Lower leg skin (tissue), 3 donors: Measurements from ENCODE around the gene CHIC2.

Experiments
- CTCF ChIP-seq, 3 donors: fragments of 450-650 bp; IDR thresholded peaks; one replicate each; pipeline ENCODE4 v1.5.1; 2016; ENCODE audit warnings: antibody characterized with exemption in 3 of 3, mild to moderate bottlenecking in 3 of 3, moderate library complexity in 2 of 3
- POLR2A ChIP-seq, 2 donors: fragments of 450-650 bp; IDR thresholded peaks; one replicate each; pipeline ENCODE4 v1.6.1; 2016 to 2017; ENCODE audit warnings: antibody characterized with exemption in 2 of 2, mild to moderate bottlenecking in 1 of 2, moderate library complexity in 1 of 2

GRCh38 chr4:54103190-54103574 is 38.8 kb upstream of the CHIC2 start:
- TF ChIP-seq CTCF (IDR thresholded peaks at IDR 0.05) (no peak), POLR2A (IDR thresholded peaks at IDR 0.05) (no peak)
